Measurements from ENCODE around the gene GJD3. TPM values are rescaled to one million over a fixed set of nuclear protein-coding genes. Genes with fewer than 3 reads are reported as not detected.

The GJD3 gene
- total RNA-seq, 1 experiment from 2014 or later: not detected

GRCh38 chr17:40315678-40316570 is 48.6 kb downstream of the GJD3 start:
- no peak for DNase-seq
- no peak overlapping the region for H3T11ph ChIP-seq (ENCODE audit: low read length)
- Mint-ChIP-seq H3K4me1 (peaks cover 57 to 71% of the 10 kb centered on the region in 2 experiments), H3K27ac (no peak overlapping the region), H3K4me3 (peak overlapping the region; percentile 77 to 80), H3K27me3 (ENCODE audit: low read depth) (peaks cover 63% of the 10 kb centered on the region), H3K36me3 (ENCODE audit: insufficient read depth in 1 of 3, low read depth in 3 of 3) (no peaks in the 10 kb centered on the region; a peak in 1 of 7 replicates), H3K9me3 (no peaks in the 10 kb centered on the region)
- peaks cover 8% of the 10 kb centered on the region; the same call in 1 of the 2 replicates for H3K4me1 ChIP-seq (ENCODE audit: insufficient read depth, low read length)
- peaks cover 26% of the 10 kb centered on the region for H3K23me2 ChIP-seq (ENCODE audit: insufficient read length, low read depth, low read length, poor library complexity, severe bottlenecking)
- no peak overlapping the region for H2BK20ac ChIP-seq (ENCODE audit: low read depth, low read length, poor library complexity, severe bottlenecking)
- H3K23ac ChIP-seq (ENCODE audit: insufficient read length, low read depth, low read length): no peak overlapping the region
- H4K5ac ChIP-seq (ENCODE audit: insufficient read length, low read depth, low read length): no peak overlapping the region
- no peak overlapping the region for H3K14ac ChIP-seq (ENCODE audit: insufficient read depth, low read length)
- H3K9me3 ChIP-seq (ENCODE audit: control insufficient read depth, low read depth, low read length): no peaks in the 10 kb centered on the region
- H2BK12ac ChIP-seq (ENCODE audit: insufficient read length, low read depth, low read length): no peak overlapping the region
- no peaks in the 10 kb centered on the region; the same call in 1 of the 2 replicates for H3K79me2 ChIP-seq (ENCODE audit: insufficient read depth, low read length)
- no peaks in the 10 kb centered on the region for H3K79me1 ChIP-seq (ENCODE audit: insufficient read depth, low read depth, low read length, poor library complexity, severe bottlenecking)
- no peak overlapping the region for H4K8ac ChIP-seq (replicated peaks; ENCODE audit: insufficient read length, low read depth, low read length)
- H2AK5ac ChIP-seq (ENCODE audit: insufficient read length, low read length): no peak overlapping the region
- peak overlapping the region; percentile 68 for H3K4me2 ChIP-seq (ENCODE audit: insufficient read depth, insufficient read length, low read length)
- no peak overlapping the region for H4K91ac ChIP-seq (ENCODE audit: insufficient read length, low read depth, low read length)
- no peak overlapping the region for H3K27ac ChIP-seq (ENCODE audit: insufficient read length, low read depth, low read length)
- H2BK5ac ChIP-seq (ENCODE audit: insufficient read length, low read length): no peak overlapping the region
- H2AFZ ChIP-seq (ENCODE audit: low read length): no peak overlapping the region
- no peak overlapping the region for H2BK120ac ChIP-seq (ENCODE audit: low read depth, low read length, poor library complexity, severe bottlenecking)
- TF ChIP-seq CTCF (conservative IDR thresholded peaks at IDR 0.05): no peak
- no peak overlapping the region for H3K4ac ChIP-seq (ENCODE audit: low read depth, low read length)
- no CpG with 5 or more reads among the region's 9 CpGs for WGBS (ENCODE audit: extremely low coverage, insufficient read length, low lambda C conversion rate)
- peak overlapping the region; percentile 34 for H3K9ac ChIP-seq (ENCODE audit: extremely low read depth, insufficient read length, low read length)
- H3K18ac ChIP-seq (ENCODE audit: insufficient read length, low read depth, low read length): no peak overlapping the region
- no peak overlapping the region for H2BK15ac ChIP-seq (ENCODE audit: low read depth, low read length)
- no peak overlapping the region for H3K56ac ChIP-seq (ENCODE audit: insufficient read length, low read depth, low read length)
- H4K20me1 ChIP-seq (ENCODE audit: control insufficient read depth, insufficient read depth, insufficient read length): peaks cover 4% of the 10 kb centered on the region
- peaks cover 5% of the 10 kb centered on the region; the same call in 1 of the 2 replicates for H3K27me3 ChIP-seq (ENCODE audit: insufficient read depth, low read length)
